HFFc6 (cell line): ENCODE measurements around the gene SMAD9. TPM values are rescaled to one million over a fixed set of nuclear protein-coding genes. Genes with fewer than 3 reads are reported as not detected.

ENCODE experiments used
- DNase-seq: peaks from one replicate; pipeline ENCODE4 v3.0.0-alpha.2; 2018
- H3K27ac Mint-ChIP-seq: 2 replicates; pipeline ENCODE4 v1.8.0; 2020; ENCODE audit warnings: mild to moderate bottlenecking, mixed read lengths
- H3K27me3 Mint-ChIP-seq: 2 replicates; pipeline ENCODE4 v1.8.0; 2021; ENCODE audit warnings: mild to moderate bottlenecking, moderate library complexity, mixed read lengths; ENCODE audit not compliant: insufficient read depth
- H3K36me3 Mint-ChIP-seq: 2 replicates; pipeline ENCODE4 v1.8.0; 2021; ENCODE audit warnings: low read depth, mixed read lengths
- H3K4me1 Mint-ChIP-seq: 2 replicates; pipeline ENCODE4 v1.8.0; 2020; ENCODE audit warnings: low read depth, mixed read lengths
- H3K4me3 Mint-ChIP-seq: 2 replicates; pipeline ENCODE4 v1.8.0; 2020; ENCODE audit warnings: mild to moderate bottlenecking, moderate library complexity, mixed read lengths
- H3K9me3 Mint-ChIP-seq: 2 replicates; pipeline ENCODE4 v1.8.0; 2020; ENCODE audit warnings: mild to moderate bottlenecking, mixed read lengths
- CTCF ChIP-seq: fragments of 200-600 bp; sonication (generic); IDR thresholded peaks from 2 replicates; pipeline ENCODE4 v1.5.0; 2021; ENCODE audit warnings: antibody characterized with exemption, mild to moderate bottlenecking
- total RNA-seq, 6 experiments: library from RNA; stranded (reverse); fragmentation: NEBNext Ultra II Directional; extraction: Animal tissue kit (Norgen Biotek cat#: 25700); gene quantifications; 2 replicates in 1 of 6; 3 replicates in 5 of 6; pipeline ENCODE4 v1.2.3, GENCODE V29; 2021

SMAD9 gene
- total RNA-seq, 6 experiments from 2014 or later = 10.7 to 22.5 (median 17.9) TPM

DNA sequence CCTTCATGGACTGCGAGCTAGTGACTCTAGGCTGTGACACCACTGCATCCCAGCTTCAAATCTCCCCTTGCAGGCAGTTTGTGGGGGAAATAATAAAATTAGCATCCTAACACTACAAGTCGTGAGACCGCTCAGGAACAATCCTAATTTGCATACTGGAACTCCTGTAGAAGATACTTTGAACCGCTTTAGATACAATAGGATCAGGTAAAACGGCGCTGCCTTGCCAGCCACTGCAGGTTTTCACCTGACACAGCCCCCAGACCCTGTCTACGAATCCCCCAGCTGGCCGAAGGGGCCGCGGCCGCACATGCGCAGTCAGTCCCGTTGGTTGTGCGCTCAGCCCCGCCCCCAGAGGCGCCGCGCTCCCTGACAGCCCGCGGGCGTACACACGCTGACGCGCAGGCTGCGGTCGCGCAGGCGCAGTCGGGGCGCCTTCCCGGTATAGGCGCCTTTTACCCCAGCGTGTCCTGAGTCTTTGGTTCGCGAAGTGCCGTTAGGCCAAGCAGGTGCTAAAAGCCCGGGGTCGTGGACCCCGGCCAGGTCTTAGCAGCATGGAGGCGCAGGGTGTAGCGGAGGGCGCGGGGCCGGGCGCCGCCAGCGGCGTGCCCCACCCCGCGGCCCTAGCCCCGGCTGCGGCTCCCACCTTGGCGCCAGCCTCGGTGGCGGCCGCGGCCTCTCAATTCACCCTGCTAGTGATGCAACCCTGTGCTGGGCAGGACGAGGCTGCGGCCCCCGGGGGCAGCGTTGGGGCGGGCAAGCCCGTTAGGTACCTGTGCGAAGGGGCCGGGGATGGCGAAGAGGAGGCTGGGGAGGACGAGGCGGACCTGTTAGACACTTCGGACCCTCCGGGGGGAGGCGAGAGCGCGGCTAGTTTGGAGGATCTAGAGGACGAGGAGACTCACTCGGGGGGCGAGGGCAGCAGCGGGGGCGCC is 101.0 kb downstream of the SMAD9 start, which contains the start of gene RFXAP:
Gene RFXAP (plus strand): TSS at position 419 of the 935 bp plus-strand sequence. CDS start 136 bp downstream, at position 555.
- peak within 1 kb of the TSS; percentile 77 for H3K27ac Mint-ChIP-seq
- H3K9me3 Mint-ChIP-seq = no peaks in the 10 kb centered on the region
- peaks cover 7% of the 10 kb centered on the region for H3K27me3 Mint-ChIP-seq
- H3K4me1 Mint-ChIP-seq = peaks cover 44% of the 10 kb centered on the region
- peak; percentile 65 for DNase-seq
- no peaks in the 10 kb centered on the region for H3K36me3 Mint-ChIP-seq
- peak; percentile 50 for TF ChIP-seq CTCF
- H3K4me3 Mint-ChIP-seq = peak within 1 kb of the TSS; percentile 93

DNA sequence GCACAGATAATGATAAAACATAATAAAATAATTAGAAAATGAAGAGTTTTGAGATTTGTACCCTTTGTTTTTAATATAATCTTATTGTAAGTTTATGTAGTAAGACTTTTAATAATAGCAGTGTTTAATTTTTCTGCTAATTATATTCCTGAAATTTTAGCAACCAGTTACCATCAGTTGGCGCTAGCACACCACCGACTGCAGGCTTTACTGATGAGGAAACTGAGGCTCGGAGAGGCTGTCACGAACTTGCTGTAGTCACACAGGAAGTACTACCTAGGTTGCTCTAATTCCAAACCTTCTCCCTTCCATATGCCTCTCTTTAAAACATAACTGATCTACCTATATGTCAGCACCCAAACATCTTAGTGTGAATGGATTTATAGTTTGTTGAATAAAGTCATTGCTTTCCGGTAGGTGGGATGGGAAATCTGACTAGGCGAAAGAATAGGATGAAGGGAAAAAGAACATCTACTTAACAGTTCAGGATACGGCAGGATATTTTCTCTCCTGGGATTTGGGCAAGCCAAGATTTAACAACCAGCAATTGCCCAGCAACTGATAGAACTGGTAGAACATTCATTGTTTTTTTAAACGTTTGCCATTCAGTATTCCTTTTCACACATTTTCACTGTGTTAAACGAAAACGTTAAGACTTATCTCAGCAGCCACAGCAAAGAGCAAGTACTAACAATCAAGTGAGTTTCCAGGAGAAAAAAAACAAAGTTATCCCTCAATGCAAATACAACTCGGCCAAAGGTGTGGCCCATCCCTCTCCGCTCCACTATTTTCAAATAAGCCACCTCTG is 101.8 kb downstream of the SMAD9 start:
- H3K4me1 Mint-ChIP-seq = peaks cover 35% of the 10 kb centered on the region
- peak overlapping the region; percentile 93 for H3K4me3 Mint-ChIP-seq
- H3K9me3 Mint-ChIP-seq = no peaks in the 10 kb centered on the region
- peaks cover 11% of the 10 kb centered on the region for H3K27me3 Mint-ChIP-seq
- no peak for DNase-seq
- peak; percentile 17; the same call in 1 of the 2 replicates for TF ChIP-seq CTCF
- peak overlapping the region; percentile 77; the same call in 1 of the 2 replicates for H3K27ac Mint-ChIP-seq
- no peaks in the 10 kb centered on the region for H3K36me3 Mint-ChIP-seq

- Mint-ChIP-seq H3K4me1 (peaks cover 17% of the 10 kb centered on the region), H3K9me3 (no peaks in the 10 kb centered on the region), H3K27me3 (peaks cover 21% of the 10 kb centered on the region), H3K4me3 (no peak overlapping the region), H3K36me3 (no peaks in the 10 kb centered on the region), H3K27ac (no peak overlapping the region)
- no peak for DNase-seq
- TF ChIP-seq CTCF = peak; percentile 63
These were observed 105.0 kb downstream of the SMAD9 start for GRCh38 chr13:36815062-36815461.

GRCh38 chr13:36814465-36814864 is 105.6 kb downstream of the SMAD9 start:
- Mint-ChIP-seq H3K36me3 (no peaks in the 10 kb centered on the region), H3K4me1 (peaks cover 11% of the 10 kb centered on the region), H3K27me3 (peaks cover 21% of the 10 kb centered on the region), H3K27ac (no peak overlapping the region), H3K4me3 (no peak overlapping the region), H3K9me3 (no peaks in the 10 kb centered on the region)
- no peak for DNase-seq
- no peak for TF ChIP-seq CTCF

DNA sequence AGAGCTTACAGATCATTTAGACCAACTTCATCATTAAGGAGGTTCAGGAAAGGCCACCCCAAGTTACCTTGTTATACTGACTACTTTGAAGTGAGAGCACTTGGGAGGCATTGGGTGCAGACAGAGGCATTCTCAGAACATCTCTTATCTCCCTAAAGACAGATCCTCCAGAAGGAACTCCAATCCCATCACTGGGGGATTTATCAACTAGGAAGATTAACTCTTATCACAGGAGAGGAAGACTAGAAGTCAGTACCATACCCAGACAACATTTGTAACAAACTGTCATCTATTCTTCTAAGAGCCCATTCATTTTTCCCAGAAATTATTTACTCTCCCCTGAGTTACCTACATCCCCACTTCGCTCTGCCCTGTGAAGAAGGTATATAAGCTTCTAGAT is 106.8 kb downstream of the SMAD9 start:
- Mint-ChIP-seq H3K27me3 (peaks cover 21% of the 10 kb centered on the region), H3K27ac (no peak overlapping the region), H3K36me3 (no peaks in the 10 kb centered on the region), H3K4me1 (peaks cover 3% of the 10 kb centered on the region), H3K9me3 (no peaks in the 10 kb centered on the region), H3K4me3 (no peak overlapping the region)
- no peak for DNase-seq
- no peak for TF ChIP-seq CTCF
